Esophagus muscularis mucosa (tissue), 4 donors: ENCODE data around the gene TAF6L. TPM values are rescaled to one million over a fixed set of nuclear protein-coding genes. Genes with fewer than 3 reads are reported as not detected.

Experiments used
- DNase-seq: peaks from one replicate; pipeline ENCODE4 v3.0.0-alpha.2; 2017; ENCODE audit errors: extremely low spot score
- H3K27ac ChIP-seq, 4 donors: fragments of 200-600 bp; sonication (generic); replicated peaks in 1 of 4; 1 replicate in 3 of 4; 2 replicates in 1 of 4; pipeline ENCODE4 v1.5.1; 2016 to 2019; ENCODE audit warnings: mild to moderate bottlenecking in 1 of 4
- H3K27me3 ChIP-seq, 4 donors: fragments of 200-600 bp; sonication (generic); one replicate each; pipeline versions ENCODE4 v1.5.1 to v1.6.0; 2016 to 2019
- H3K36me3 ChIP-seq, 4 donors: fragments of 200-600 bp; sonication (generic); one replicate each; pipeline ENCODE4 v1.5.1; 2016 to 2019
- H3K4me1 ChIP-seq, 4 donors: fragments of 200-600 bp; sonication (generic); one replicate each; pipeline ENCODE4 v1.5.1; 2016 to 2019
- H3K4me3 ChIP-seq, 4 donors: fragments of 200-600 bp; sonication (generic); 1 replicate in 2 of 4; 2 replicates in 2 of 4; pipeline ENCODE4 v1.5.1; 2016 to 2019; ENCODE audit warnings: mild to moderate bottlenecking in 4 of 4, moderate library complexity in 1 of 4
- H3K9me3 ChIP-seq, 4 donors: fragments of 200-600 bp; sonication (generic); 1 replicate in 3 of 4; 2 replicates in 1 of 4; pipeline ENCODE4 v1.5.1; 2016 to 2019
- CTCF ChIP-seq, 3 experiments: fragments of 200-600 bp in 2 of 3; fragments of 450-650 bp in 1 of 3; sonication (generic) in 2 of 3; IDR thresholded peaks; one replicate each; pipeline ENCODE4 v1.5.1; 2017 to 2019; ENCODE audit warnings: antibody characterized with exemption in 3 of 3, mild to moderate bottlenecking in 2 of 3, moderate library complexity in 1 of 3
- EP300 ChIP-seq: sonication (generic); formaldehyde crosslinking; IDR thresholded peaks from one replicate; pipeline ENCODE4 v1.6.1; 2017; ENCODE audit warnings: antibody characterized with exemption
- POLR2A ChIP-seq: fragments of 450-650 bp; IDR thresholded peaks from one replicate; pipeline ENCODE4 v1.6.1; 2017; ENCODE audit warnings: antibody characterized with exemption, moderate library complexity, mild to moderate bottlenecking, low read depth
- POLR2AphosphoS5 ChIP-seq, 2 donors: sonication (generic); formaldehyde crosslinking; IDR thresholded peaks; one replicate each; pipeline ENCODE4 v1.6.1; 2017; ENCODE audit warnings: antibody characterized with exemption in 2 of 2
- WGBS: methylation state at CpG from one replicate; pipeline ENCODE4 v1.1.5; 2018; 5-methylcytosine and 5-hydroxymethylcytosine counted together
- intact Hi-C: fragments of 100-400 bp; cut with DNase I; formaldehyde crosslinking; loops from one replicate; pipeline ENCODE4 v1.15.1; 2023
- total RNA-seq, 4 donors: library from RNA; depleted of rRNA; stranded (reverse); fragments of >200 nt; gene quantifications; one replicate each; pipeline versions ENCODE4 v1.1.0 to v1.2.1, GENCODE V29; 2016

Gene TAF6L
- total RNA-seq, 4 donors from 2014 or later = 12.0 to 27.2 (median 14.6) TPM

DNA sequence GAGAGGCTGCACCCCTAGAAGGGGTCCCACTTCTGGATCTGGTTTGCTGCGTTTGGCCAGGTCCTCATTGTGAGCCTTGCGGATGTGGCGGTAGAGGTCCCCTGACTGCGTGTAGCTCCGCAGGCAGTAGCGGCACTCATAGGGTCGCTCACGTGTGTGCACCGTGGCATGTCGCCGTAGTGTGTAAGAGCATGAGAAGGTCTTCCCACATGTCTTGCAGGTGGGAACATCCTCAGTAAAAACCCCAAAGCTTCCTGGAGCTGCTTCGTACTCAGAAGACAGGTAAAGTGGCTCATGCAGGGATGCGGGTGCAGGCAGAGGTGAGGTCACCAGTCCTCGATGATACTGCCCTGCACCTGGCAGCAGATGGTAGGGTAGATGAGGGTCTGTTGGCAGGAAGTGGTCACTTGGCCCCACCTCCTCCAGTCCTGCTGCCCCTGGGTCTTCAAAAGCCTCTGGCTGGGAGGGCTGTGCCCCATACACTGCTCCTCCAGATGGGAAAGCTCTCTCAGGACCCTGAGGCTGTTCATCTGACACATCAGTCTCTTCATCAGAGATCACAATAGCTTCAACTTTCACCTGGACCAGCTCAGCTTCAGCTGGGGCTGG is 18.9 kb upstream of the TAF6L start:
- no peak for TF ChIP-seq POLR2AphosphoS5 (IDR thresholded peaks at IDR 0.05)
- TF ChIP-seq EP300 = no peak
- TF ChIP-seq CTCF (IDR thresholded peaks at IDR 0.05) = no peak
- no peak for TF ChIP-seq POLR2A
- H3K36me3 ChIP-seq = peaks cover 10 to 28% (median 27%) of the 10 kb centered on the region in 4 donors
- H3K27me3 ChIP-seq = no peaks in the 10 kb centered on the region
- no peak overlapping the region for H3K27ac ChIP-seq
- peaks cover 17 to 48% (median 40%) of the 10 kb centered on the region in 4 donors for H3K4me1 ChIP-seq
- no peak overlapping the region for H3K4me3 ChIP-seq
- intact Hi-C loops = no loop called here
- no peaks in the 10 kb centered on the region for H3K9me3 ChIP-seq
- 99% methylated on average over 12 of the region's 14 CpGs for WGBS
- no peak for DNase-seq

DNA sequence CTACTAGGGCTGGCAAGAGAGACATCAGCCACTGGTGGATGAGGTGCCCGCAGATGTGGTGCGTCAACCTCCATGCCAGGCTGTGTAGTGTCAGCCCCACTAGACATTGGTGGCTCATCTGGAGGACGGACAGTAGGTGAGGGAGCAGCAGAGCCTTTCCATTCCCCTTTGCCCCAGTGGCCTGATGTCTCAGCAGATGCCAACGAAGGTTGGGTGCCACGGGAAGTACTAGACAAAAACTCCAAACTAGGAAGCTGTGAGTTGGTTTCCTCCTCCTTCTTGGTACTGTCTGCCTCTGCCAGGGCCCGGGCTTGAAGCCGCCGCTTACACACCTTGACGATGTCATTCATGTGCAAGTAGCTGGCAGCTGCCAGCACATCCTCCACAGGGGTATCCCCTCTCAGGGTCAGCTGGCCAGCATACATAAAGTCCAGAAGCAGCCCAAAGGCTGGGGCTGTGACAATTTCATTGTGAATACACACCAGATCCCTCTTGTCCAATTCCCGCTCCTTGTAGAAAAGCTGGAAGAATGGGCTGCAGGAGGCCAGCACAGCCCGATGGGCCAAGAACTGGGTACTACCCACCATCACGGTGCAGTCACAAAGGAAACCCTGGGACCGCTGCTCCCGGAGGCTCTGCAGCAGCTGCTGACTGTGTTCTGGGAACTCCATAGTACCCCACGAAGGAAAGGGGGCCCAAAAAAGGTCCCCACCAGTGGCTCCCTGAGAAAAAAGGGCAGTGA is 18.0 kb upstream of the TAF6L start:
- intact Hi-C loops = no loop called here
- H3K27ac ChIP-seq = peak overlapping the region; percentile 89 to 94 (median 90)

GRCh38 chr11:62753736-62754603 is 17.2 kb upstream of the TAF6L start, which contains the start of gene ZBTB3:
TSS of gene ZBTB3 (minus strand) at chr11:62754160. CDS start at chr11:62753664, 496 bp downstream.
- peaks cover 10 to 25% (median 22%) of the 10 kb centered on the region in 4 donors for H3K36me3 ChIP-seq
- intact Hi-C loops = no loop called here
- no peaks in the 10 kb centered on the region for H3K9me3 ChIP-seq
- no peaks in the 10 kb centered on the region for H3K27me3 ChIP-seq
- H3K4me1 ChIP-seq = peaks cover 17 to 48% (median 40%) of the 10 kb centered on the region in 4 donors
- TF ChIP-seq POLR2A = peak; percentile 72
- no peak for TF ChIP-seq EP300
- TF ChIP-seq CTCF (IDR thresholded peaks at IDR 0.05) = peak in 2 of 3 experiments; percentile 11 to 18
- peak; percentile 74 to 96 for TF ChIP-seq POLR2AphosphoS5 (IDR thresholded peaks at IDR 0.05)
- peak within 1 kb of the TSS; percentile 89 to 94 (median 90) for H3K27ac ChIP-seq
- DNase-seq = peak; percentile 100
- 0% methylated on average over 43 of the region's 47 CpGs for WGBS
- H3K4me3 ChIP-seq = peak within 1 kb of the TSS; percentile 67 to 72 (median 70)

More for the DNA sequence above, 18.0 kb upstream of the TAF6L start:
- no peak for TF ChIP-seq POLR2A
- no peak for TF ChIP-seq EP300
- no peak for TF ChIP-seq CTCF (IDR thresholded peaks at IDR 0.05)
- no peak for TF ChIP-seq POLR2AphosphoS5 (IDR thresholded peaks at IDR 0.05)
- no peaks in the 10 kb centered on the region for H3K9me3 ChIP-seq
- no peak for DNase-seq
- H3K27me3 ChIP-seq = no peaks in the 10 kb centered on the region
- H3K4me1 ChIP-seq = peaks cover 17 to 48% (median 40%) of the 10 kb centered on the region in 4 donors
- H3K4me3 ChIP-seq = peak overlapping the region; percentile 67 to 72 (median 70)
- peaks cover 10 to 28% (median 27%) of the 10 kb centered on the region in 4 donors for H3K36me3 ChIP-seq
- WGBS = 85% methylated on average over 15 of the region's 15 CpGs

DNA sequence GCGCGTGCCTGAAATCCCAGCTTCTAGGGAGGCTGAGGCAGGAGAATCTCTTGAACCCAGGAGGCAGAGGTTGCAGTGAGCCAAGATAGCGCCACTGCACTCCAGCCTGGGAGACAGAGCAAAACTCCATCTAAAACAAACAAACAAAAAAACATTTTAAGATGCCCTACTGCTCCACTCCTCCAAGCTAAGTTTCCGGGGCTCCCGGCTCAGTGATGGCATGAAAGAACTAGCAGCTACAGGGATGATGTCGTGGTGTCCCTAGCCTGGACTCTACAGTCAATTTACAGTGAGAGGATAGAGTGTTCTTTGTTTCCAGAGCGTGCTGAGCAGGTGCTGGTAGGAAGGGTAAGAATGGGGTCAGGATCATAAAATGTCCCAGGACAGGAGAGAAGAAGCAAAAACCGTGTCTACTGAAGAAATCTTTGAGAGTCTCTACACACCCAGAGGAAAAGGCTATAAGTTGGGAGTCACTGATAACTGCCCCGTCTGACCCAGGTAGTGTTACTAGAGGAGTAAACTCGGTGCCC is 16.0 kb upstream of the TAF6L start:
- 87% methylated on average over 10 of the region's 10 CpGs for WGBS
- peaks cover 10 to 18% (median 15%) of the 10 kb centered on the region in 4 donors for H3K36me3 ChIP-seq
- intact Hi-C loops = no loop called here

More for the DNA sequence above, 16.0 kb upstream of the TAF6L start:
- Histone ChIP-seq H3K4me1 (peaks cover 17 to 43% (median 37%) of the 10 kb centered on the region in 4 donors), H3K27ac (no peak overlapping the region), H3K4me3 (no peak overlapping the region), H3K9me3 (no peaks in the 10 kb centered on the region), H3K27me3 (no peaks in the 10 kb centered on the region)
- DNase-seq = no peak
- TF ChIP-seq CTCF (IDR thresholded peaks at IDR 0.05) (no peak), POLR2AphosphoS5 (IDR thresholded peaks at IDR 0.05) (no peak), POLR2A (no peak), EP300 (no peak)
